Ovary (tissue), 9 donors: ENCODE measurements around the gene NUB1. TPM values are rescaled to one million over a fixed set of nuclear protein-coding genes. Genes with fewer than 3 reads are reported as not detected.
A peak's percentile ranks its signal among the peaks of the same experiment; 100 is the strongest.

Experiments used
- DNase-seq, 5 donors: peaks; one replicate each; pipeline ENCODE4 v3.0.0-alpha.2; 2019 to 2020
- H3K27ac ChIP-seq, 2 donors: fragments of 200-600 bp; one replicate each; pipeline versions ENCODE4 v1.5.1 to v1.8.0; 2019 to 2022
- H3K27me3 ChIP-seq: fragments of 200-600 bp; one replicate; pipeline ENCODE4 v1.8.0; 2022
- H3K36me3 ChIP-seq: fragments of 200-600 bp; sonication (generic); one replicate; pipeline ENCODE4 v1.5.1; 2019
- H3K4me1 ChIP-seq: one replicate; pipeline ENCODE4 v1.8.1; 2013; ENCODE audit warnings: mild to moderate bottlenecking, moderate library complexity; ENCODE audit not compliant: insufficient read depth
- H3K4me3 ChIP-seq: fragments of 200-600 bp; sonication (generic); one replicate; pipeline ENCODE4 v1.5.1; 2017
- H3K9me3 ChIP-seq, 2 donors: fragments of 200-600 bp in 1 of 2; sonication (generic) in 1 of 2; one replicate each; pipeline versions ENCODE4 v1.5.1 to v1.8.1; 2013 to 2019; ENCODE audit warnings: mild to moderate bottlenecking in 1 of 2, moderate library complexity in 1 of 2
- CTCF ChIP-seq, 3 donors: fragments of 450-650 bp in 2 of 3; fragments of 200-600 bp in 1 of 3; IDR thresholded peaks; one replicate each; pipeline versions ENCODE4 v1.5.1 to v1.8.0; 2016 to 2022; ENCODE audit warnings: antibody characterized with exemption in 3 of 3, mild to moderate bottlenecking in 1 of 3
- EP300 ChIP-seq: sonication (generic); formaldehyde crosslinking; IDR thresholded peaks from one replicate; pipeline ENCODE4 v1.6.1; 2017; ENCODE audit warnings: antibody characterized with exemption
- POLR2A ChIP-seq: fragments of 450-650 bp; IDR thresholded peaks from one replicate; pipeline ENCODE4 v1.6.1; 2017; ENCODE audit warnings: antibody characterized with exemption, mild to moderate bottlenecking, moderate library complexity
- WGBS, 3 donors: extraction: QIAGEN DNeasy Blood & Tissue Kit in 1 of 3; methylation state at CpG; one replicate each; pipeline versions ENCODE4 v1.1.5 to v1.1.7; 2013 to 2017; 5-methylcytosine and 5-hydroxymethylcytosine counted together
- intact Hi-C, 4 donors: fragments of 100-400 bp; cut with DNase I; formaldehyde crosslinking; loops; one replicate each; pipeline versions ENCODE4 v1.11.0 to v1.15.1; 2022 to 2023
- polyA plus RNA-seq, 2 donors: library from polyadenylated mRNA; stranded (reverse); fragments of 200-250 nt in 1 of 2; fragments of 350-450 nt in 1 of 2; fragmentation: Illumina TruSeq in 1 of 2; extraction: RNeasy Lipid Tissue Mini Kit (QIAGEN cat#74804) in 1 of 2; gene quantifications; one replicate each; pipeline ENCODE4 v1.2.3, GENCODE V29; 2013 to 2014
- total RNA-seq, 7 donors: library from RNA; depleted of rRNA in 2 of 7; stranded (reverse); fragments of >200 nt in 2 of 7; fragmentation: NEBNext Ultra II Directional in 3 of 7; extraction: Animal tissue kit (Norgen Biotek cat#: 25700) in 3 of 7; gene quantifications; one replicate each; pipeline versions ENCODE4 v1.1.0 to v1.2.4, GENCODE V29; 2016 to 2023
- donor health status: DM: no; HTN: no; CAD: no; lungs with moderate emphysema.
- donor health status: DM: no; HTN: no; CAD: no.
- donor health status: Bipolar disorder and iron deficiency.
- donor health status: DM: yes; HTN: yes; CAD: no.
- donor health status: DM: no; HTN: no; CAD: no.
- donor health status: DM: yes; HTN: yes; CAD: no.

The NUB1 gene
- total and polyA plus RNA-seq, 9 donors, result 33.8 to 162 (median 45.6) TPM

GRCh38 chr7:151377406-151377805 lies 35.8 kb downstream of the NUB1 start:
- peak in 1 of 5 donors; percentile 21 for DNase-seq
- intact Hi-C loops, result no loop called here
- peaks cover under 1% of the 10 kb centered on the region for H3K27me3 ChIP-seq
- H3K27ac ChIP-seq, result no peak overlapping the region
- no peak overlapping the region for H3K4me3 ChIP-seq
- no peak for TF ChIP-seq CTCF (IDR thresholded peaks at IDR 0.05)
- TF ChIP-seq POLR2A, result no peak
- H3K9me3 ChIP-seq, result no peaks in the 10 kb centered on the region
- WGBS, 3 donors, result 83 to 88% (median 88%) methylated on average over 12 of the region's 12 CpGs
- H3K36me3 ChIP-seq, result no peaks in the 10 kb centered on the region
- H3K4me1 ChIP-seq, result peaks cover 10% of the 10 kb centered on the region

GRCh38 chr7:151378011-151378410 lies 36.4 kb downstream of the NUB1 start:
- 78 to 85% (median 84%) methylated on average over 9 of the region's 9 CpGs for WGBS, 3 donors
- intact Hi-C loops, result no loop called here
- Histone ChIP-seq H3K9me3 (no peaks in the 10 kb centered on the region), H3K4me3 (no peak overlapping the region), H3K27me3 (peaks cover 3% of the 10 kb centered on the region), H3K36me3 (no peaks in the 10 kb centered on the region), H3K4me1 (peaks cover 10% of the 10 kb centered on the region), H3K27ac (no peak overlapping the region)
- DNase-seq, result peak in 1 of 5 donors; percentile 25
- TF ChIP-seq POLR2A (no peak), EP300 (no peak), CTCF (IDR thresholded peaks at IDR 0.05) (no peak)

- no peak overlapping the region for H3K27ac ChIP-seq
- DNase-seq, result peak in 1 of 5 donors; percentile 40
- H3K4me3 ChIP-seq, result no peak overlapping the region
- no peak for TF ChIP-seq CTCF (IDR thresholded peaks at IDR 0.05)
- TF ChIP-seq POLR2A, result no peak
- TF ChIP-seq EP300, result no peak
- peaks cover 3% of the 10 kb centered on the region for H3K27me3 ChIP-seq
- H3K4me1 ChIP-seq, result peaks cover 10% of the 10 kb centered on the region
- no peaks in the 10 kb centered on the region for H3K9me3 ChIP-seq
- intact Hi-C loops, result no loop called here
- no peaks in the 10 kb centered on the region for H3K36me3 ChIP-seq
- 70 to 71% (median 71%) methylated on average over 17 of the region's 17 CpGs for WGBS, 3 donors
Measured at GRCh38 chr7:151378496-151379192, 37.0 kb downstream of the NUB1 start.

- intact Hi-C loops, result no loop called here
- Histone ChIP-seq H3K4me1 (peaks cover 10% of the 10 kb centered on the region), H3K27me3 (peaks cover 3% of the 10 kb centered on the region), H3K4me3 (no peak overlapping the region), H3K9me3 (no peaks in the 10 kb centered on the region), H3K27ac (no peak overlapping the region), H3K36me3 (no peaks in the 10 kb centered on the region)
- no peak for TF ChIP-seq CTCF (IDR thresholded peaks at IDR 0.05)
- no peak for TF ChIP-seq POLR2A
- TF ChIP-seq EP300, result no peak
- WGBS, 3 donors, result 85 to 93% (median 89%) methylated on average over 6 of the region's 6 CpGs
- peak in 1 of 5 donors; percentile 30 for DNase-seq
Measured at GRCh38 chr7:151379193-151379520, 37.5 kb downstream of the NUB1 start.
